Endodermal cell (in vitro differentiated cells): Measurements from ENCODE around the gene GALNT2. TPM values are rescaled to one million over a fixed set of nuclear protein-coding genes. Genes with fewer than 3 reads are reported as not detected.

ENCODE experiments used
- DNase-seq: peaks from one replicate; pipeline ENCODE4 v3.0.0-alpha.2; 2017
- H3K27ac ChIP-seq: 2 replicates; pipeline ENCODE4 v1.5.1; 2013; ENCODE audit warnings: mild to moderate bottlenecking, low read depth, low read length, moderate library complexity
- H3K27me3 ChIP-seq: 2 replicates; pipeline ENCODE4 v1.6.1; 2013; ENCODE audit warnings: mild to moderate bottlenecking, low read length, moderate library complexity; ENCODE audit not compliant: insufficient read depth, control insufficient read depth, poor library complexity, severe bottlenecking
- H3K36me3 ChIP-seq: 2 replicates; pipeline ENCODE4 v1.7.0; 2013; ENCODE audit warnings: mild to moderate bottlenecking, low read length, moderate library complexity; ENCODE audit not compliant: control insufficient read depth, insufficient read depth
- H3K4me1 ChIP-seq: one replicate; pipeline ENCODE4 v1.7.0; 2013; ENCODE audit warnings: low read length; ENCODE audit not compliant: control insufficient read depth, insufficient read depth
- H3K4me3 ChIP-seq: 2 replicates; pipeline ENCODE4 v1.5.1; 2013; ENCODE audit warnings: mild to moderate bottlenecking, low read length, moderate library complexity
- H3K9ac ChIP-seq: 2 replicates; pipeline ENCODE4 v1.6.1; 2013; ENCODE audit warnings: mild to moderate bottlenecking, low read length, moderate library complexity; ENCODE audit not compliant: poor library complexity, severe bottlenecking; ENCODE audit errors: extremely low read depth
- H3K9me3 ChIP-seq: 2 replicates; pipeline ENCODE4 v1.6.1; 2013; ENCODE audit warnings: mild to moderate bottlenecking, low read length, moderate library complexity; ENCODE audit not compliant: control insufficient read depth
- H3K27ac Mint-ChIP-seq: 2 replicates; pipeline ENCODE4 v1.8.0; 2020; ENCODE audit warnings: mixed read lengths
- H3K27me3 Mint-ChIP-seq: 2 replicates; pipeline ENCODE4 v1.8.0; 2021; ENCODE audit warnings: mild to moderate bottlenecking, mixed read lengths; ENCODE audit not compliant: insufficient read depth
- H3K36me3 Mint-ChIP-seq: 2 replicates; pipeline ENCODE4 v1.8.0; 2020; ENCODE audit warnings: low read depth, mixed read lengths
- H3K4me1 Mint-ChIP-seq: 2 replicates; pipeline ENCODE4 v1.8.0; 2020; ENCODE audit warnings: mixed read lengths
- H3K4me3 Mint-ChIP-seq: 2 replicates; pipeline ENCODE4 v1.8.0; 2020; ENCODE audit warnings: mild to moderate bottlenecking, moderate library complexity, mixed read lengths
- H3K9me3 Mint-ChIP-seq: 2 replicates; pipeline ENCODE4 v1.8.0; 2020; ENCODE audit warnings: mild to moderate bottlenecking, mixed read lengths
- WGBS, 2 experiments: methylation state at CpG; one replicate each; pipeline versions ENCODE4 v1.1.5 to v1.1.7; 2013; ENCODE audit warnings: missing lambda C conversion rate in 2 of 2, mixed read lengths in 1 of 2; ENCODE audit not compliant: insufficient coverage in 1 of 2, insufficient read length in 1 of 2; 5-methylcytosine and 5-hydroxymethylcytosine counted together
- total RNA-seq, 2 donors: library from RNA; stranded (reverse); fragmentation: NEBNext Ultra II Directional in 1 of 2; extraction: Animal tissue kit (Norgen Biotek cat#: 25700) in 1 of 2; gene quantifications; 2 replicates in 1 of 2; 3 replicates in 1 of 2; pipeline ENCODE4 v1.2.1, GENCODE V29; 2021
- TF ChIP-seq, protein P1 (sequence below): fragments of 200-600 bp; sonication (generic); conservative IDR thresholded peaks from 2 replicates; pipeline ENCODE4 v1.5.0; 2021; ENCODE audit warnings: antibody characterized with exemption, mild to moderate bottlenecking

GALNT2 gene
- total RNA-seq, 2 donors from 2014 or later = 41.6 to 63.5 TPM

DNA sequence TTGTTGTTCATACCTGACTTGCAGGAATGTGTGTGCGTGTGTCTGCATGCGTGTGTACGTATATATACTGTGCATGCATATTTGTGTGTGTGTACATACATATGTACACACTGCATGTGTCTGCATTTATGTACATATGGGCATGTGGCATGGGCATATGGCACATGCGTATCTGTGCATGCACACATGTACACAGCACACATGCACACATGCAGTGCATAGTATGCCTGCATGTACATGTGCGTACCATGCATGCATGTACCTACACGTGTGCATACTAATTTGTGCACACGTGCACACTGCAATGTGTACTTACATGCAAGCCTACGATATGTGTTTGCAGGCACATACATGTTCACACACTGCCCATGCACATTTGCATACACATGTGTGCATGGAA lies 43.9 kb downstream of the GALNT2 start:
- peaks cover 44% of the 10 kb centered on the region for H3K27me3 ChIP-seq
- no peaks in the 10 kb centered on the region for H3K9me3 ChIP-seq
- peaks cover 58% of the 10 kb centered on the region for H3K27me3 Mint-ChIP-seq
- H3K36me3 ChIP-seq = no peaks in the 10 kb centered on the region
- no peaks in the 10 kb centered on the region for H3K9me3 Mint-ChIP-seq
- no peaks in the 10 kb centered on the region for H3K4me1 ChIP-seq
- no peak overlapping the region for H3K4me3 Mint-ChIP-seq
- H3K27ac Mint-ChIP-seq = no peak overlapping the region
- no peak overlapping the region for H3K4me3 ChIP-seq
- no peak overlapping the region for H3K9ac ChIP-seq
- TF ChIP-seq, protein P1, sequence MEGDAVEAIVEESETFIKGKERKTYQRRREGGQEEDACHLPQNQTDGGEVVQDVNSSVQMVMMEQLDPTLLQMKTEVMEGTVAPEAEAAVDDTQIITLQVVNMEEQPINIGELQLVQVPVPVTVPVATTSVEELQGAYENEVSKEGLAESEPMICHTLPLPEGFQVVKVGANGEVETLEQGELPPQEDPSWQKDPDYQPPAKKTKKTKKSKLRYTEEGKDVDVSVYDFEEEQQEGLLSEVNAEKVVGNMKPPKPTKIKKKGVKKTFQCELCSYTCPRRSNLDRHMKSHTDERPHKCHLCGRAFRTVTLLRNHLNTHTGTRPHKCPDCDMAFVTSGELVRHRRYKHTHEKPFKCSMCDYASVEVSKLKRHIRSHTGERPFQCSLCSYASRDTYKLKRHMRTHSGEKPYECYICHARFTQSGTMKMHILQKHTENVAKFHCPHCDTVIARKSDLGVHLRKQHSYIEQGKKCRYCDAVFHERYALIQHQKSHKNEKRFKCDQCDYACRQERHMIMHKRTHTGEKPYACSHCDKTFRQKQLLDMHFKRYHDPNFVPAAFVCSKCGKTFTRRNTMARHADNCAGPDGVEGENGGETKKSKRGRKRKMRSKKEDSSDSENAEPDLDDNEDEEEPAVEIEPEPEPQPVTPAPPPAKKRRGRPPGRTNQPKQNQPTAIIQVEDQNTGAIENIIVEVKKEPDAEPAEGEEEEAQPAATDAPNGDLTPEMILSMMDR = no peak
- H3K27ac ChIP-seq = no peak overlapping the region
- WGBS, 2 experiments = 87 to 88% methylated on average over 8 of the region's 8 CpGs
- peaks cover 7% of the 10 kb centered on the region for H3K36me3 Mint-ChIP-seq
- H3K4me1 Mint-ChIP-seq = peaks cover 30% of the 10 kb centered on the region
- no peak for DNase-seq

DNA sequence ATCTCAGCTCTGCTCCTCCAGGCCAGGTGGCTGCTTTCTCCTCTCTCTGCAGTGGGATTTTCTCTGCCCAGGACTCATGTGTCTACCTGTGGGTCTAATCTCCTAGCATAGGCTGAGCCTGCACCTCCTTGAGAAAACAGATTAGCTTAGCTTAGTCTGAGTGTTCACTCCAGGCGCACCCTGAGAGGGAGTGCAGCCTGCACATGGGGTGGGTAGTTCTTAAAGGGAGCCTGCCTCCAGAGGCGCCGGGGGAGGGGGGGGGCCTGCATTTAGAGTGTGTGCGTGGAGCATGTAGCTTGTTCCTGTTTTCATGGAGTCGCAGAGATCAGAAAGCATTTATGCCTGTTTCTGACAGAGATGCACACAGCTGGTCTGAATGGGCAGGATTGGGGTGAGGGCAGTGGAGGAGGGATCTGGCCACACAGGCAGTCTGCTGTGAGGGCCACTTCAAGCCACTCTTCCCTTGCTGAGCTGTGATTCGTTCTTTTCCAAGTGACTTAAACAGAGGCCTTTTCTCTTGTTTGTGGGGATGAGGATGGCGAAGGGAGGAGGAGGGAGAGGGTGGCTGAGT lies 45.2 kb downstream of the GALNT2 start:
- Mint-ChIP-seq H3K4me3 (no peak overlapping the region), H3K27me3 (peaks cover 68% of the 10 kb centered on the region), H3K36me3 (peaks cover 7% of the 10 kb centered on the region), H3K9me3 (no peaks in the 10 kb centered on the region), H3K27ac (peak overlapping the region; percentile 66), H3K4me1 (peaks cover 34% of the 10 kb centered on the region)
- TF ChIP-seq, protein P1 = no peak
- peak; percentile 53 for DNase-seq
- Histone ChIP-seq H3K9me3 (no peaks in the 10 kb centered on the region), H3K27ac (no peak overlapping the region), H3K4me1 (peaks cover 2% of the 10 kb centered on the region), H3K4me3 (no peak overlapping the region), H3K9ac (no peak overlapping the region), H3K36me3 (no peaks in the 10 kb centered on the region), H3K27me3 (peaks cover 53% of the 10 kb centered on the region)
- WGBS, 2 experiments = 65 to 67% methylated on average over 3 to 7 of the region's 7 CpGs

DNA sequence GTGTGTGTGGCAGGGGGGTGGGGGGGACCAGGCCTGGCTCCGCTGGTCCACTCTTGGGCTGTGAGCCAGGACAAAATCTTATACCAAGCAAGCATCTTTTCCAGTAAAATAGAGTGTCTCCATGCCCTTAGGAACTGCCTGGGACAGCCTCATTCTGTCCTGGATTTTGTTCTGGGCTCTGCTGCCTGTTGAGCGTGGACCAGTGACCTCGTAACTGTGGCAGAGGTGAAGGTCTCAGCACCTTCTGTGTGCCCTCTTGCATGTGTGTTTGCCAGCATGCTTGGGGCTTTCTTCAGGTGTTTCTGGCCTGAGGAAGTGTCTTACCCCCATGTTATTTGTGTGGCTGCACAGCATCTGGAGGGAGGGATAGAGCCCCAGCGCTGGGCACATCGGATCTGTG lies 45.7 kb downstream of the GALNT2 start:
- no peak overlapping the region for H3K27ac ChIP-seq
- peaks cover 2% of the 10 kb centered on the region for H3K4me1 ChIP-seq
- Mint-ChIP-seq H3K27me3 (peaks cover 74% of the 10 kb centered on the region), H3K4me1 (peaks cover 37% of the 10 kb centered on the region), H3K27ac (peak overlapping the region; percentile 66), H3K4me3 (no peak overlapping the region), H3K9me3 (no peaks in the 10 kb centered on the region), H3K36me3 (peaks cover 7% of the 10 kb centered on the region)
- H3K9me3 ChIP-seq = no peaks in the 10 kb centered on the region
- 80 to 86% methylated on average over 5 of the region's 5 CpGs for WGBS, 2 experiments
- H3K4me3 ChIP-seq = no peak overlapping the region
- no peaks in the 10 kb centered on the region for H3K36me3 ChIP-seq
- TF ChIP-seq, protein P1 = no peak
- H3K9ac ChIP-seq = no peak overlapping the region
- no peak for DNase-seq
- H3K27me3 ChIP-seq = peaks cover 57% of the 10 kb centered on the region
